GM12865 (cell line): ENCODE measurements around the gene LARGE1.
A peak's percentile ranks its signal among the peaks of the same experiment; 100 is the strongest.

ENCODE experiments used
- DNase-seq: peaks from one replicate; pipeline ENCODE4 v3.0.0; 2010; ENCODE audit warnings: low read depth
- H3K4me3 ChIP-seq: 2 replicates; pipeline ENCODE4 v1.5.1; 2011; ENCODE audit warnings: mild to moderate bottlenecking, low read depth, low read length, control low read depth
- CTCF ChIP-seq: IDR thresholded peaks from 2 replicates; pipeline ENCODE4 v1.5.1; 2011; ENCODE audit warnings: low read length, control low read depth, low read depth, inconsistent platforms; ENCODE audit not compliant: insufficient read depth; ENCODE audit errors: missing control alignments

Gene LARGE1

GRCh38 chr22:33854724-33855123, 65.6 kb downstream of the LARGE1 start:
- DNase-seq, result no peak
- no peak overlapping the region for H3K4me3 ChIP-seq
- no peak for TF ChIP-seq CTCF

- peak; percentile 88 for DNase-seq
- no peak for TF ChIP-seq CTCF
- peak overlapping the region; percentile 45 for H3K4me3 ChIP-seq
Observed at GRCh38 chr22:33853200-33854097, 66.8 kb downstream of the LARGE1 start.

- no peak for DNase-seq
- no peak for TF ChIP-seq CTCF
- H3K4me3 ChIP-seq, result no peak overlapping the region
Observed at GRCh38 chr22:33851821-33852384, 68.4 kb downstream of the LARGE1 start.

DNA sequence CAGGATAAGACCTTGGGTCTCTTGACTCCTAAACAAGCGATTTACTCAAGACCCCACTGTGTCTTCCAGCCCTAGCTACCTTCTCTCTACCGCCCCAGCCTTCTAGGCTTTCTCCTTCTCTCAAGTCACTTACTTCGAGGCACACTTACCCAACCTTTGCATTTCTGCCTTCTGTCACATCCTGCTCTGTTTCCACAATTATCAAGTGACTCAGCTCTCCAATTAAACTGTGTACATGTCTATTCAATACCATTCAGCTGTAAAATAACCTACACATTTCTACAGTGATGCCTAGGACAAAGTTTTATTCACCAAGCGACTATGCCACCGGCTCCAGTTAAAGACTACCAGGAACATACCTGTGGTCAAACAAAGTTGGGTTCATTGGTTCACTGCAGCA, 69.0 kb downstream of the LARGE1 start:
- no peak for DNase-seq
- no peak overlapping the region for H3K4me3 ChIP-seq
- TF ChIP-seq CTCF, result no peak

- no peak overlapping the region for H3K4me3 ChIP-seq
- TF ChIP-seq CTCF, result no peak
- DNase-seq, result no peak
Observed at GRCh38 chr22:33850724-33851123, 69.6 kb downstream of the LARGE1 start.

DNA sequence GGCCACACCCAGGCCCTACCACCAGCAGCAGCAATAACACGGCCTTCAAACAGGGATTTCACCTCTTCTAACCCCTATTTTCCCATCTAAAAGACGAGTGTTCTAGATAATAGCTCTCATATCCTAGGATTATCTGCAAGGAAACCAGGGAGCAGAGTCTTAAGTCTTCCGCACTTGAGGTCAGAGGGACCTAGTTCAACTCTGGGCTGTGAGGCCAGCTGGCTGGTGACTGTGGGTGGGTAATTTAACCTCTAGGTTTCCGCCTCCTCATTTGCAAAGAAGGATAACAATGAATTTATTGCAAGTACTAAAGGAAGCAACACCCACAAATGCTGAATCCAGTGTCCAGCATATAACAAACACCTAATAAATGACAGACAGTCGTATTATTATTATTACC, 70.1 kb downstream of the LARGE1 start:
- TF ChIP-seq CTCF, result no peak
- no peak overlapping the region for H3K4me3 ChIP-seq
- DNase-seq, result no peak
